SK-N-SH (cell line): Measurements from ENCODE around the gene OR2Y1. TPM values are rescaled to one million over a fixed set of nuclear protein-coding genes. Genes with fewer than 3 reads are reported as not detected.

Source experiments
- CTCF ChIA-PET: fragments of 300-600, 350-600 bp; formaldehyde crosslinking; extraction: SDS; loops from one replicate; lab custom pipeline; 2021; lab: Yijun Ruan, JAX
- POLR2A ChIA-PET: fragments of 350-600 bp; sonication (Branson Sonifier 250); formaldehyde crosslinking; extraction: SDS; loops from one replicate; lab custom pipeline; 2020; ENCODE audit warnings: antibody characterized with exemption, inconsistent platforms; lab: Yijun Ruan, JAX
- DNase-seq: peaks from one replicate; pipeline ENCODE4 v3.0.0; 2012
- H2AFZ ChIP-seq: fragments of 200-600 bp; sonication (generic); 2 replicates; pipeline ENCODE4 v1.8.1; 2016; ENCODE audit warnings: antibody characterized with exemption, mild to moderate bottlenecking, low read depth
- H3F3A ChIP-seq: fragments of 200-600 bp; sonication (generic); replicated peaks from 2 replicates; pipeline ENCODE3; 2016; ENCODE audit warnings: antibody characterized with exemption, mild to moderate bottlenecking; ENCODE audit not compliant: insufficient read depth
- H3K27ac ChIP-seq, 2 experiments: fragments of 200-500 bp in 1 of 2; fragments of 200-600 bp in 1 of 2; sonication (Bioruptor generic) in 1 of 2; sonication (generic), shearing (Covaris generic) in 1 of 2; 2 replicates each; pipeline versions ENCODE4 v1.5.1 to v1.6.1; 2014 to 2016; ENCODE audit warnings: low read depth in 2 of 2, inconsistent platforms in 1 of 2, low read length in 1 of 2, mild to moderate bottlenecking in 1 of 2, mixed read lengths in 1 of 2
- H3K27me3 ChIP-seq: fragments of 200-600 bp; sonication (generic), shearing (Covaris generic); 2 replicates; pipeline ENCODE4 v1.6.1; 2016; ENCODE audit warnings: mixed run types; ENCODE audit not compliant: insufficient read depth
- H3K36me3 ChIP-seq, 2 experiments: fragments of 200-500 bp in 1 of 2; fragments of 200-600 bp in 1 of 2; sonication (Bioruptor generic) in 1 of 2; sonication (generic) in 1 of 2; replicated peaks in 1 of 2; 2 replicates each; pipeline versions ENCODE3 to v1.5.1; 2014 to 2016; ENCODE audit warnings: low read length in 1 of 2, mild to moderate bottlenecking in 1 of 2; ENCODE audit not compliant: insufficient read depth in 2 of 2, control insufficient read depth in 1 of 2
- H3K4me1 ChIP-seq, 2 experiments: fragments of 200-500 bp in 1 of 2; fragments of 200-600 bp in 1 of 2; sonication (Bioruptor generic) in 1 of 2; sonication (generic), shearing (Covaris generic) in 1 of 2; 2 replicates each; pipeline versions ENCODE4 v1.5.1 to v1.6.1; 2014 to 2016; ENCODE audit warnings: low read depth in 1 of 2, low read length in 1 of 2, mixed run types in 1 of 2; ENCODE audit not compliant: insufficient read depth in 2 of 2, control insufficient read depth in 1 of 2
- H3K4me2 ChIP-seq: fragments of 200-600 bp; sonication (generic), shearing (Covaris generic); 2 replicates; pipeline ENCODE4 v1.6.1; 2017; ENCODE audit warnings: mixed run types
- H3K4me3 ChIP-seq, 2 experiments: fragments of 200-500 bp in 1 of 2; fragments of 200-600 bp in 1 of 2; sonication (Bioruptor generic) in 1 of 2; sonication (generic), shearing (Covaris generic) in 1 of 2; 2 replicates each; pipeline versions ENCODE4 v1.5.1 to v1.8.1; 2014 to 2016; ENCODE audit warnings: low read depth in 2 of 2, inconsistent platforms in 1 of 2, low read length in 1 of 2, mild to moderate bottlenecking in 1 of 2, mixed read lengths in 1 of 2, moderate library complexity in 1 of 2
- H3K79me2 ChIP-seq: fragments of 200-600 bp; sonication (generic); 2 replicates; pipeline ENCODE4 v1.8.1; 2017; ENCODE audit warnings: mild to moderate bottlenecking; ENCODE audit not compliant: insufficient read depth
- H3K9ac ChIP-seq: fragments of 200-600 bp; sonication (generic); 2 replicates; pipeline ENCODE4 v1.6.1; 2017; ENCODE audit warnings: mixed run types
- H3K9me2 ChIP-seq: fragments of 200-600 bp; sonication (generic); 2 replicates; pipeline ENCODE4 v1.6.1; 2017; ENCODE audit warnings: mixed run types
- H3K9me3 ChIP-seq: fragments of 200-600 bp; sonication (generic); 2 replicates; pipeline ENCODE4 v1.6.1; 2017; ENCODE audit warnings: mixed run types, mild to moderate bottlenecking, moderate library complexity
- H4K20me1 ChIP-seq: fragments of 200-600 bp; sonication (generic); 2 replicates; pipeline ENCODE4 v1.6.1; 2017; ENCODE audit warnings: mild to moderate bottlenecking, mixed run types; ENCODE audit not compliant: insufficient read depth
- CTCF ChIP-seq: fragments of 200-600 bp; sonication (generic); IDR thresholded peaks from 2 replicates; pipeline ENCODE4 v1.6.1; 2017; ENCODE audit warnings: antibody characterized with exemption, mild to moderate bottlenecking, moderate library complexity
- FOXM1 ChIP-seq: IDR thresholded peaks from 2 replicates; pipeline ENCODE4 v1.4.0; 2012; ENCODE audit warnings: low read depth, mild to moderate bottlenecking
- GABPA ChIP-seq: IDR thresholded peaks from 2 replicates; pipeline ENCODE4 v1.4.0; 2012; ENCODE audit warnings: low read depth, mild to moderate bottlenecking
- GATA2 ChIP-seq: sonication (generic); formaldehyde crosslinking; IDR thresholded peaks from 2 replicates; pipeline ENCODE4 v1.5.0; 2020; ENCODE audit warnings: mild to moderate bottlenecking, missing genetic modification reagents
- IRF3 ChIP-seq: fragments of 150-350 bp; IDR thresholded peaks from 2 replicates; pipeline ENCODE4 v1.6.1; 2016; ENCODE audit warnings: mild to moderate bottlenecking, low read depth, low read length
- MXI1 ChIP-seq: IDR thresholded peaks from 2 replicates; pipeline ENCODE4 v1.6.1; 2012; ENCODE audit warnings: mild to moderate bottlenecking, low read depth, low read length, improper control_type of control experiment
- PBX3 ChIP-seq: IDR thresholded peaks from 2 replicates; pipeline ENCODE4; 2012
- RAD21 ChIP-seq: IDR thresholded peaks from 2 replicates; pipeline ENCODE4 v1.6.1; 2012; ENCODE audit warnings: mild to moderate bottlenecking, low read length
- RFX5 ChIP-seq: IDR thresholded peaks from 2 replicates; pipeline ENCODE4 v1.6.1; 2012; ENCODE audit warnings: mild to moderate bottlenecking, improper control_type of control experiment, low read length
- RXRA ChIP-seq: IDR thresholded peaks from 2 replicates; pipeline ENCODE4 v1.4.0; 2012; ENCODE audit warnings: low read depth, mild to moderate bottlenecking, borderline replicate concordance
- SIN3A ChIP-seq: IDR thresholded peaks from 2 replicates; pipeline ENCODE4 v1.6.1; 2012; ENCODE audit warnings: low read depth, mild to moderate bottlenecking, low read length, moderate library complexity, borderline replicate concordance
- TAF1 ChIP-seq: IDR thresholded peaks from 2 replicates; pipeline ENCODE4 v1.6.1; 2012; ENCODE audit warnings: low read depth, mild to moderate bottlenecking, low read length, moderate library complexity, borderline replicate concordance
- TEAD4 ChIP-seq: IDR thresholded peaks from 2 replicates; pipeline ENCODE4 v1.4.0; 2012; ENCODE audit warnings: mild to moderate bottlenecking, borderline replicate concordance; ENCODE audit not compliant: insufficient read depth
- USF2 ChIP-seq: fragments of 150-350 bp; IDR thresholded peaks from 2 replicates; pipeline ENCODE4 v1.6.1; 2017; ENCODE audit warnings: antibody characterized with exemption, low read length, low read depth, borderline replicate concordance
- WGBS: methylation state at CpG from one replicate; pipeline ENCODE4 v1.1.6; 2017; ENCODE audit warnings: low lambda C conversion rate; 5-methylcytosine and 5-hydroxymethylcytosine counted together
- polyA plus RNA-seq, 3 experiments: library from polyadenylated mRNA; depleted of rRNA; stranded (reverse); fragments of >200 nt; gene quantifications; 2 replicates each; pipeline ENCODE4 v1.2.3, GENCODE V29; 2012
- TF ChIP-seq, protein P1 (sequence below): IDR thresholded peaks from 2 replicates; pipeline ENCODE4 v1.6.1; 2012; ENCODE audit warnings: mild to moderate bottlenecking, low read depth, low read length, moderate library complexity

OR2Y1 gene
- polyA plus RNA-seq, 1 of the 3 experiments (the other 2 are of a cell fraction) = not detected

GRCh38 chr5:180779985-180780610 is 40.2 kb upstream of the OR2Y1 start:
- TF ChIP-seq TAF1 = no peak
- TF ChIP-seq, protein P1, sequence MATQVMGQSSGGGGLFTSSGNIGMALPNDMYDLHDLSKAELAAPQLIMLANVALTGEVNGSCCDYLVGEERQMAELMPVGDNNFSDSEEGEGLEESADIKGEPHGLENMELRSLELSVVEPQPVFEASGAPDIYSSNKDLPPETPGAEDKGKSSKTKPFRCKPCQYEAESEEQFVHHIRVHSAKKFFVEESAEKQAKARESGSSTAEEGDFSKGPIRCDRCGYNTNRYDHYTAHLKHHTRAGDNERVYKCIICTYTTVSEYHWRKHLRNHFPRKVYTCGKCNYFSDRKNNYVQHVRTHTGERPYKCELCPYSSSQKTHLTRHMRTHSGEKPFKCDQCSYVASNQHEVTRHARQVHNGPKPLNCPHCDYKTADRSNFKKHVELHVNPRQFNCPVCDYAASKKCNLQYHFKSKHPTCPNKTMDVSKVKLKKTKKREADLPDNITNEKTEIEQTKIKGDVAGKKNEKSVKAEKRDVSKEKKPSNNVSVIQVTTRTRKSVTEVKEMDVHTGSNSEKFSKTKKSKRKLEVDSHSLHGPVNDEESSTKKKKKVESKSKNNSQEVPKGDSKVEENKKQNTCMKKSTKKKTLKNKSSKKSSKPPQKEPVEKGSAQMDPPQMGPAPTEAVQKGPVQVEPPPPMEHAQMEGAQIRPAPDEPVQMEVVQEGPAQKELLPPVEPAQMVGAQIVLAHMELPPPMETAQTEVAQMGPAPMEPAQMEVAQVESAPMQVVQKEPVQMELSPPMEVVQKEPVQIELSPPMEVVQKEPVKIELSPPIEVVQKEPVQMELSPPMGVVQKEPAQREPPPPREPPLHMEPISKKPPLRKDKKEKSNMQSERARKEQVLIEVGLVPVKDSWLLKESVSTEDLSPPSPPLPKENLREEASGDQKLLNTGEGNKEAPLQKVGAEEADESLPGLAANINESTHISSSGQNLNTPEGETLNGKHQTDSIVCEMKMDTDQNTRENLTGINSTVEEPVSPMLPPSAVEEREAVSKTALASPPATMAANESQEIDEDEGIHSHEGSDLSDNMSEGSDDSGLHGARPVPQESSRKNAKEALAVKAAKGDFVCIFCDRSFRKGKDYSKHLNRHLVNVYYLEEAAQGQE = no peak
- no peak for TF ChIP-seq USF2
- TF ChIP-seq CTCF = no peak
- TF ChIP-seq PBX3 = no peak
- no peak for DNase-seq
- WGBS = 40% methylated on average over 10 of the region's 10 CpGs
- Histone ChIP-seq H3K27me3 (no peaks in the 10 kb centered on the region; the same call in 1 of the 2 replicates), H3K9me3 (no peaks in the 10 kb centered on the region), H2AFZ (no peak overlapping the region), H3K36me3 (no peaks in the 10 kb centered on the region), H3K4me2 (no peak overlapping the region), H4K20me1 (no peaks in the 10 kb centered on the region), H3K4me3 (no peak overlapping the region), H3K27ac (no peak overlapping the region), H3K9ac (no peak overlapping the region), H3F3A (peaks cover 9% of the 10 kb centered on the region), H3K79me2 (no peaks in the 10 kb centered on the region), H3K4me1 (0 out of 4 replicates have a peak, but pooled peaks cover 0 to under 1% of the 10 kb centered on the region in 2 experiments), H3K9me2 (no peaks in the 10 kb centered on the region)
- POLR2A ChIA-PET = no interaction called here
- CTCF ChIA-PET = interaction anchor here (1.3 kb wide), 1 partner anchor 372 kb away, joined by 4 read pairs; no protein-coding TSS in a partner anchor

GRCh38 chr5:180777475-180777874 is 37.6 kb upstream of the OR2Y1 start:
- H3K9ac ChIP-seq = no peak overlapping the region
- H4K20me1 ChIP-seq = no peaks in the 10 kb centered on the region
- no peaks in the 10 kb centered on the region for H3K4me1 ChIP-seq
- H3K9me2 ChIP-seq = no peaks in the 10 kb centered on the region
- H3K4me2 ChIP-seq = no peak overlapping the region
- H3F3A ChIP-seq = peaks cover 4% of the 10 kb centered on the region
- H3K79me2 ChIP-seq = no peaks in the 10 kb centered on the region
- DNase-seq = no peak
- H3K27me3 ChIP-seq = no peaks in the 10 kb centered on the region; the same call in 1 of the 2 replicates
- ChIA-PET POLR2A (no interaction called here), CTCF (no interaction called here)
- no peaks in the 10 kb centered on the region for H3K36me3 ChIP-seq
- H2AFZ ChIP-seq = no peak overlapping the region
- 47% methylated on average over 1 of the region's 1 CpG for WGBS
- H3K27ac ChIP-seq = no peak overlapping the region
- H3K9me3 ChIP-seq = no peaks in the 10 kb centered on the region
- no peak overlapping the region for H3K4me3 ChIP-seq
- no peak for TF ChIP-seq RAD21
- TF ChIP-seq FOXM1 = no peak
- no peak for TF ChIP-seq CTCF
- no peak for TF ChIP-seq MXI1
- TF ChIP-seq SIN3A = no peak
- TF ChIP-seq GATA2 (CRISPR knock-in tag) = no peak
- TF ChIP-seq TEAD4 = no peak
- no peak for TF ChIP-seq RXRA
- no peak for TF ChIP-seq RFX5
- no peak for TF ChIP-seq GABPA
- TF ChIP-seq IRF3 = no peak
